ENCODE measurements around the gene RMI2.

Gene RMI2

GRCh38 chr16:11339075-11339474, 6.2 kb upstream of the RMI2 start:
- H3K4me3 ChIP-seq (replicated peaks; ENCODE audit: insufficient read depth, low read length), result no peak overlapping the region
- TF ChIP-seq SPI1 (IDR thresholded peaks at IDR 0.05; ENCODE audit: borderline replicate concordance, low read depth) (no peak), POLR2AphosphoS5 (IDR thresholded peaks at IDR 0.05; ENCODE audit: low read depth) (no peak), CTCF (IDR thresholded peaks at IDR 0.05; ENCODE audit: insufficient read depth, low read length) (no peak), REST (IDR thresholded peaks at IDR 0.05; ENCODE audit: insufficient replicate concordance, low read depth) (no peak), GABPA (IDR thresholded peaks at IDR 0.05; ENCODE audit: low read depth) (no peak)
- H3K27me3 ChIP-seq (ENCODE audit: insufficient read depth, poor library complexity, severe bottlenecking), result no peaks in the 10 kb centered on the region
- no peak overlapping the region for H3K27ac ChIP-seq (replicated peaks)
- no peak for DNase-seq (ENCODE audit: low read depth in 1 of 2, low spot score in 1 of 2)

GRCh38 chr16:11340710-11341109, 4.5 kb upstream of the RMI2 start:
- H3K27me3 ChIP-seq (ENCODE audit: insufficient read depth, poor library complexity, severe bottlenecking), result no peaks in the 10 kb centered on the region
- no peak for DNase-seq (ENCODE audit: low read depth in 1 of 2, low spot score in 1 of 2)
- H3K27ac ChIP-seq (replicated peaks), result no peak overlapping the region
- TF ChIP-seq SPI1 (IDR thresholded peaks at IDR 0.05; ENCODE audit: borderline replicate concordance, low read depth), result no peak
- TF ChIP-seq GABPA (IDR thresholded peaks at IDR 0.05; ENCODE audit: low read depth), result no peak
- TF ChIP-seq REST (IDR thresholded peaks at IDR 0.05; ENCODE audit: insufficient replicate concordance, low read depth), result no peak
- TF ChIP-seq POLR2AphosphoS5 (IDR thresholded peaks at IDR 0.05; ENCODE audit: low read depth), result no peak
- no peak for TF ChIP-seq CTCF (IDR thresholded peaks at IDR 0.05; ENCODE audit: insufficient read depth, low read length)
- H3K4me3 ChIP-seq (replicated peaks; ENCODE audit: insufficient read depth, low read length), result no peak overlapping the region

- no peak overlapping the region for H3K27ac ChIP-seq (replicated peaks)
- H3K27me3 ChIP-seq (ENCODE audit: insufficient read depth, poor library complexity, severe bottlenecking), result no peaks in the 10 kb centered on the region
- TF ChIP-seq POLR2AphosphoS5 (IDR thresholded peaks at IDR 0.05; ENCODE audit: low read depth) (no peak), CTCF (IDR thresholded peaks at IDR 0.05; ENCODE audit: insufficient read depth, low read length) (no peak)
These were observed 3.9 kb upstream of the RMI2 start for GRCh38 chr16:11341371-11341770.

More at GRCh38 chr16:11341371-11341770, 3.9 kb upstream of the RMI2 start:
- DNase-seq (ENCODE audit: low read depth in 1 of 2, low spot score in 1 of 2), result no peak
- H3K4me3 ChIP-seq (replicated peaks; ENCODE audit: insufficient read depth, low read length), result no peak overlapping the region

Measured in HL-60 (cell line).